GM12874 (cell line): ENCODE results near the gene ASIC2.

ENCODE experiments used
- CTCF ChIP-seq: IDR thresholded peaks from 2 replicates; pipeline ENCODE4 v1.5.1; 2011; ENCODE audit warnings: low read depth, mild to moderate bottlenecking, control low read depth, low read length, moderate library complexity; ENCODE audit not compliant: insufficient read depth

Gene ASIC2

GRCh38 chr17:33121272-33121671 is 171.8 kb downstream of the ASIC2 start:
- no peak for TF ChIP-seq CTCF

- no peak for TF ChIP-seq CTCF
These were observed 173.0 kb downstream of the ASIC2 start for GRCh38 chr17:33120103-33120502.

- no peak for TF ChIP-seq CTCF
These were observed 174.6 kb downstream of the ASIC2 start for GRCh38 chr17:33118391-33119075.

- TF ChIP-seq CTCF, result no peak
These were observed 177.0 kb downstream of the ASIC2 start for GRCh38 chr17:33116021-33116551.

- TF ChIP-seq CTCF, result no peak
These were observed 177.7 kb downstream of the ASIC2 start for GRCh38 chr17:33115366-33115765.

- no peak for TF ChIP-seq CTCF
These were observed 179.1 kb downstream of the ASIC2 start for GRCh38 chr17:33113991-33114370.

GRCh38 chr17:33113276-33113990 is 179.7 kb downstream of the ASIC2 start:
- no peak for TF ChIP-seq CTCF
